Coronary artery (tissue), 2 donors: ENCODE results near the gene XPO1.

ENCODE experiments used
- DNase-seq: peaks from one replicate; pipeline ENCODE4 v3.0.0-alpha.2; 2017; ENCODE audit warnings: low spot score
- H3K27ac ChIP-seq, 2 donors: fragments of 200-600 bp; sonication (generic); one replicate each; pipeline ENCODE4 v1.5.1; 2016 to 2019
- H3K4me3 ChIP-seq: fragments of 200-600 bp; sonication (generic); 2 replicates; pipeline ENCODE4 v1.5.1; 2016; ENCODE audit warnings: mild to moderate bottlenecking, moderate library complexity
- CTCF ChIP-seq: fragments of 200-600 bp; sonication (generic); IDR thresholded peaks from one replicate; pipeline ENCODE4 v1.5.1; 2019; ENCODE audit warnings: antibody characterized with exemption

The XPO1 gene

GRCh38 chr2:61510674-61511671 is 27.2 kb downstream of the XPO1 start:
- H3K4me3 ChIP-seq: no peak overlapping the region
- no peak for TF ChIP-seq CTCF
- no peak for DNase-seq
- no peak overlapping the region for H3K27ac ChIP-seq

DNA sequence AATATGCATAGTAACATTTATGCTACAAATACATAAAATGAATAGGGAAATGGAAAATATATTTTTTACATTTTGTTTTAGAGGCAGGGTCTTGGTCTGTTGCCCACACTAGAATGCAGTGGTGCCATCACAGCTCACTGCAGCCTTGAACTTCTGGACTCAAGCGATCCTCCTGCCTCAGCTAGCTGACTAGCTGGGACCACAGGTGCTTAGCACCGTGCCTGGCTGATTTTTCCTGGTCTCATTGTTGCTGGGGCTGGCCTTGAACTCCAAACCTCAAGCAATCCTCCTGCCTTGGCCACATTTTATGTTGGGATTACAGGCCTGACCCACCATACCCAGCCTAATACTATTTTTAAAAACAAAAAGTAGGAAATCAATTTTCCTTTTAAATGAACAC is 33.2 kb downstream of the XPO1 start:
- TF ChIP-seq CTCF: no peak

GRCh38 chr2:61499060-61499459 is 39.1 kb downstream of the XPO1 start:
- no peak overlapping the region for H3K27ac ChIP-seq
- no peak for DNase-seq
- no peak overlapping the region for H3K4me3 ChIP-seq
- no peak for TF ChIP-seq CTCF

More for the DNA sequence above, 33.2 kb downstream of the XPO1 start:
- Histone ChIP-seq H3K4me3 (no peak overlapping the region), H3K27ac (no peak overlapping the region)
- DNase-seq: no peak

GRCh38 chr2:61493523-61493942 is 44.6 kb downstream of the XPO1 start:
- Histone ChIP-seq H3K4me3 (no peak overlapping the region), H3K27ac (no peak overlapping the region)
- no peak for TF ChIP-seq CTCF
- DNase-seq: no peak

- Histone ChIP-seq H3K27ac (no peak overlapping the region), H3K4me3 (no peak overlapping the region)
- TF ChIP-seq CTCF: no peak
- DNase-seq: no peak
These were observed 45.7 kb downstream of the XPO1 start for GRCh38 chr2:61492476-61492875.

- peak; percentile 2 for DNase-seq
These were observed 52.9 kb downstream of the XPO1 start for GRCh38 chr2:61485281-61485680.

More at GRCh38 chr2:61485281-61485680, 52.9 kb downstream of the XPO1 start:
- Histone ChIP-seq H3K27ac (no peak overlapping the region), H3K4me3 (no peak overlapping the region)
- no peak for TF ChIP-seq CTCF
